ENCODE data around the gene TNS2. TPM values are rescaled to one million over a fixed set of nuclear protein-coding genes. Genes with fewer than 3 reads are reported as not detected.

TNS2 gene
- total and polyA plus RNA-seq, 9 of the 15 experiments (the other 6 are each of a cell fraction or from before 2014, with no cell fraction given): 0.28 to 3.1 (median 1.2) TPM; not detected in 1

GRCh38 chr12:53097564-53098353 lies 47.9 kb downstream of the TNS2 start, which contains the start of gene IGFBP6 (continued):
- TF ChIP-seq ZNF639 (CRISPR knock-in tag; conservative IDR thresholded peaks at IDR 0.05 in 1 of 2, IDR thresholded peaks at IDR 0.05 in 1 of 2) (no peak), NCOA6 (IDR thresholded peaks at IDR 0.05) (no peak), CHD2 (IDR thresholded peaks at IDR 0.05; ENCODE audit: low read depth, low read length) (no peak), ZNF764 (CRISPR knock-in tag; IDR thresholded peaks at IDR 0.05; ENCODE audit: low read depth) (no peak), SNAPC5 (CRISPR knock-in tag; IDR thresholded peaks at IDR 0.05) (no peak), NEUROD1 (IDR thresholded peaks at IDR 0.05; ENCODE audit: borderline replicate concordance, low read depth, low read length, partially characterized antibody) (no peak), RFX5 (IDR thresholded peaks at IDR 0.05; ENCODE audit: low read depth, low read length) (no peak), ZNF407 (IDR thresholded peaks at IDR 0.05; ENCODE audit: low read depth) (no peak), ZNF408 (CRISPR knock-in tag; IDR thresholded peaks at IDR 0.05; ENCODE audit: low read depth) (no peak), ZC3H11A (IDR thresholded peaks at IDR 0.05; ENCODE audit: low read depth, low read length) (no peak), ZNF512 (tag; IDR thresholded peaks at IDR 0.05) (no peak), NCOA4 (IDR thresholded peaks at IDR 0.05; ENCODE audit: partially characterized antibody) (no peak), ZNF436 (CRISPR knock-in tag; IDR thresholded peaks at IDR 0.05) (no peak), TAF7 (tag; IDR thresholded peaks at IDR 0.05) (0 out of 2 replicates have a peak, but pooled peaks have one; percentile 14), ZFPM2 (CRISPR knock-in tag; IDR thresholded peaks at IDR 0.05) (no peak)
